Stimulated activated CD8-positive, alpha-beta memory T cell treated with anti-CD3 and anti-CD28 coated beads, Interleukin-7, amount 100 ng/mL, for 1 hour (primary cell): ENCODE measurements around the gene SEC23A.

ENCODE experiments used
- DNase-seq, 2 donors: peaks; one replicate each; pipeline ENCODE4 v3.0.0-alpha.2; 2020; ENCODE audit warnings: low read depth in 2 of 2

Gene SEC23A

GRCh38 chr14:38991299-38991698, 111.7 kb downstream of the SEC23A start:
- no peak for DNase-seq

- DNase-seq: no peak
These were observed 113.0 kb downstream of the SEC23A start for GRCh38 chr14:38989922-38990546.

- no peak for DNase-seq
These were observed 115.3 kb downstream of the SEC23A start for GRCh38 chr14:38987781-38988180.

GRCh38 chr14:38982837-38983236, 120.2 kb downstream of the SEC23A start:
- DNase-seq: no peak

GRCh38 chr14:38982278-38982677, 120.8 kb downstream of the SEC23A start:
- DNase-seq: no peak
